Mesenchymal stem cell (in vitro differentiated cells and primary cell): Measurements from ENCODE around the gene NRG3.

Experiments used
- DNase-seq: peaks from one replicate; pipeline ENCODE4 v3.0.0-alpha.2; 2013
- H2AFZ ChIP-seq: one replicate; pipeline ENCODE4 v1.6.1; 2013; ENCODE audit warnings: low read depth, mild to moderate bottlenecking, control low read depth, inconsistent platforms, low read length, moderate library complexity
- H2AK5ac ChIP-seq: 2 replicates; pipeline ENCODE4 v1.6.1; 2013; ENCODE audit warnings: low read length, moderate library complexity, mild to moderate bottlenecking, inconsistent platforms; ENCODE audit not compliant: severe bottlenecking
- H2BK120ac ChIP-seq: one replicate; pipeline ENCODE4 v1.6.1; 2013; ENCODE audit warnings: low read depth, mild to moderate bottlenecking, inconsistent platforms, low read length, moderate library complexity
- H2BK12ac ChIP-seq, 2 experiments: one replicate each; pipeline ENCODE4 v1.6.1; 2013; ENCODE audit warnings: inconsistent platforms in 2 of 2, low read length in 2 of 2, mild to moderate bottlenecking in 2 of 2, moderate library complexity in 2 of 2, control low read depth in 1 of 2
- H2BK15ac ChIP-seq: one replicate; pipeline ENCODE4 v1.6.1; 2013; ENCODE audit warnings: mild to moderate bottlenecking, low read depth, inconsistent platforms; ENCODE audit not compliant: poor library complexity, severe bottlenecking
- H2BK5ac ChIP-seq: 2 replicates; pipeline ENCODE4 v1.6.1; 2013; ENCODE audit warnings: low read depth, mild to moderate bottlenecking, low read length, control low read depth, inconsistent platforms; ENCODE audit not compliant: poor library complexity, severe bottlenecking
- H3K14ac ChIP-seq, 2 experiments: one replicate each; pipeline ENCODE4 v1.6.1; 2013; ENCODE audit warnings: inconsistent platforms in 2 of 2, low read length in 2 of 2, control low read depth in 1 of 2, mild to moderate bottlenecking in 1 of 2, moderate library complexity in 1 of 2
- H3K18ac ChIP-seq, 2 experiments: one replicate each; pipeline ENCODE4 v1.6.1; 2013; ENCODE audit warnings: inconsistent platforms in 2 of 2, low read length in 2 of 2, control low read depth in 1 of 2, low read depth in 1 of 2, mild to moderate bottlenecking in 1 of 2
- H3K23ac ChIP-seq, 2 experiments: one replicate each; pipeline ENCODE4 v1.6.1; 2013; ENCODE audit warnings: inconsistent platforms in 2 of 2, low read length in 2 of 2, mild to moderate bottlenecking in 2 of 2, moderate library complexity in 2 of 2, control low read depth in 1 of 2
- H3K27ac ChIP-seq: 2 replicates; pipeline ENCODE4 v1.5.1; 2013; ENCODE audit warnings: mild to moderate bottlenecking, moderate library complexity, low read length, control low read depth, inconsistent platforms; ENCODE audit not compliant: poor library complexity, severe bottlenecking
- H3K27me3 ChIP-seq, 2 experiments: 2 replicates each; pipeline versions ENCODE4 v1.6.1 to v1.7.0; 2013; ENCODE audit warnings: low read length in 2 of 2, mild to moderate bottlenecking in 2 of 2, moderate library complexity in 2 of 2, control low read depth in 1 of 2, inconsistent platforms in 1 of 2; ENCODE audit not compliant: control insufficient read depth in 1 of 2, insufficient read depth in 1 of 2
- H3K36me3 ChIP-seq, 2 experiments: 2 replicates each; pipeline versions ENCODE4 v1.6.1 to v1.7.0; 2013; ENCODE audit warnings: low read length in 2 of 2, control low read depth in 1 of 2, inconsistent platforms in 1 of 2, low read depth in 1 of 2, mild to moderate bottlenecking in 1 of 2; ENCODE audit not compliant: insufficient read depth in 2 of 2, control insufficient read depth in 1 of 2
- H3K4ac ChIP-seq, 2 experiments: one replicate each; pipeline ENCODE4 v1.6.1; 2013; ENCODE audit warnings: inconsistent platforms in 2 of 2, low read length in 2 of 2, mild to moderate bottlenecking in 2 of 2, moderate library complexity in 2 of 2, control low read depth in 1 of 2, low read depth in 1 of 2
- H3K4me1 ChIP-seq: 2 replicates; pipeline ENCODE4 v1.6.1; 2013; ENCODE audit warnings: low read depth, low read length, control low read depth; ENCODE audit not compliant: control insufficient read depth, insufficient read depth
- H3K4me2 ChIP-seq: 2 replicates; pipeline ENCODE4 v1.6.1; 2013; ENCODE audit warnings: low read length, mild to moderate bottlenecking, inconsistent platforms; ENCODE audit not compliant: poor library complexity, severe bottlenecking
- H3K4me3 ChIP-seq, 2 experiments: 2 replicates each; pipeline versions ENCODE4 v1.5.1 to v1.7.0; 2013; ENCODE audit warnings: low read length in 2 of 2, mild to moderate bottlenecking in 2 of 2, control low read depth in 1 of 2, low read depth in 1 of 2; ENCODE audit not compliant: insufficient read depth in 1 of 2
- H3K79me1 ChIP-seq: replicated peaks from 2 replicates; pipeline ENCODE4 v1.6.1; 2013; ENCODE audit warnings: mild to moderate bottlenecking, control low read depth, low read length, inconsistent platforms; ENCODE audit not compliant: poor library complexity, severe bottlenecking
- H3K9ac ChIP-seq: 2 replicates; pipeline ENCODE4 v1.7.0; 2013; ENCODE audit warnings: mild to moderate bottlenecking, low read length, moderate library complexity
- H3K9me3 ChIP-seq: 2 replicates; pipeline ENCODE4 v1.7.0; 2013; ENCODE audit warnings: mild to moderate bottlenecking, low read length; ENCODE audit not compliant: control insufficient read depth
- H4K8ac ChIP-seq: one replicate; pipeline ENCODE4 v1.6.1; 2013; ENCODE audit warnings: inconsistent platforms, mild to moderate bottlenecking, low read length, moderate library complexity
- H4K91ac ChIP-seq: one replicate; pipeline ENCODE4 v1.6.1; 2013; ENCODE audit warnings: mild to moderate bottlenecking, low read length, inconsistent platforms
- WGBS: methylation state at CpG from one replicate; pipeline ENCODE4 v1.1.7; 2013; ENCODE audit warnings: mixed read lengths; 5-methylcytosine and 5-hydroxymethylcytosine counted together

NRG3 gene

DNA sequence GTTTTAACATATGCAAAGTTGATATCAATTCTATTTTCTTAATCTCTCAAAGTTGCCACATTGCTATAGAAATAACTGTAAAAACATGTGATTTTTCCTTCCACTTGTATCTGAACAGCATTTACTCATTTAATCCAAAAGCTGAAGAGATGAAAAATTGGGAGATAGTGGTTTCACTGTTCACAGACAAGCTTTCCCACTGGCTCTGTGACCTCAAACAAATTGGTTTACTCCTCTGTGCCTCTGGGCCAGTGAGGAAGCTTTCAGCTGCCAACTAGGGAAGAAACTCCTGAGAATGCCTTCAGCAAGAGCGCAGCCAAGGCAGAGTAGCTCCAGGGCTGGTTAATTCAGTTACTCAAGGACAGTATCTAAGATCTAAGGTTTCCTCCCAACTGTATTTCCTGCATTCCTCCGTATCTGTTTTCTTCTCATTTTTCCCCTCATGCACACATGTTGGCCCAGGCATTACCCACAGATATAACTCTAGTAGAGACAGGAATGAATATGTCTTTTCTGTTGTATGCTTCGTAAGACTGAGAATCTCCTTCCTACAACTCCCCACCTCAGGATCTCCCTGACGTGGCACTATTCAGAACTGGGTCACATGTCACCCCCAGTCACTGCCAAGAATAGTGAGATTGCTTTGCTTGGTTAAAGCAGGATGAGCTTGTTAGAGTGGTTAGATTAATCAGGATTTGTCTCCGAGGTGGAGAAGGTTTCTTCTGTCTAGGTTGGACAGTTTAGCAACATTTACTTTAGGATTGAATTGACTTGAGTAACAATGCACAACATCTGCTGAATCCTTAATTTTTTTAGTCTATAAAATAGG lies 315.7 kb downstream of the NRG3 start:
- no peak overlapping the region for H2AK5ac ChIP-seq
- H2BK5ac ChIP-seq = no peak overlapping the region
- WGBS = 85% methylated on average over 3 of the region's 5 CpGs

GRCh38 chr10:82191653-82192052 lies 316.7 kb downstream of the NRG3 start:
- Histone ChIP-seq H3K4me2 (no peak overlapping the region), H3K18ac (no peak overlapping the region), H2BK5ac (no peak overlapping the region), H3K14ac (no peak overlapping the region), H2BK15ac (no peak overlapping the region), H3K23ac (no peak overlapping the region), H3K36me3 (no peaks in the 10 kb centered on the region), H2BK12ac (no peak overlapping the region), H3K27ac (no peak overlapping the region), H2AK5ac (no peak overlapping the region), H4K91ac (no peak overlapping the region), H3K4me1 (no peaks in the 10 kb centered on the region), H3K27me3 (no peaks in the 10 kb centered on the region), H3K4me3 (no peak overlapping the region), H2AFZ (no peak overlapping the region), H3K9me3 (no peaks in the 10 kb centered on the region), H2BK120ac (no peak overlapping the region), H3K79me1 (no peaks in the 10 kb centered on the region), H3K4ac (no peak overlapping the region), H4K8ac (no peak overlapping the region), H3K9ac (no peak overlapping the region)
- DNase-seq = no peak
- 87% methylated on average over 2 of the region's 2 CpGs for WGBS

More for the DNA sequence above, 315.7 kb downstream of the NRG3 start:
- H3K36me3 ChIP-seq = no peaks in the 10 kb centered on the region
- no peak overlapping the region for H3K23ac ChIP-seq
- H3K79me1 ChIP-seq = no peaks in the 10 kb centered on the region
- H3K27ac ChIP-seq = no peak overlapping the region
- H2BK12ac ChIP-seq = no peak overlapping the region
- no peak overlapping the region for H4K8ac ChIP-seq
- H3K4ac ChIP-seq = no peak overlapping the region
- no peak overlapping the region for H2AFZ ChIP-seq
- H2BK120ac ChIP-seq = no peak overlapping the region
- H3K4me2 ChIP-seq = no peak overlapping the region
- no peak for DNase-seq
- H3K4me3 ChIP-seq = no peak overlapping the region
- no peak overlapping the region for H3K18ac ChIP-seq
- H4K91ac ChIP-seq = no peak overlapping the region
- no peaks in the 10 kb centered on the region for H3K4me1 ChIP-seq
- no peak overlapping the region for H3K14ac ChIP-seq
- H3K27me3 ChIP-seq = no peaks in the 10 kb centered on the region
- peak overlapping the region; percentile 0 for H3K9ac ChIP-seq
- H2BK15ac ChIP-seq = no peak overlapping the region
- no peaks in the 10 kb centered on the region for H3K9me3 ChIP-seq

DNA sequence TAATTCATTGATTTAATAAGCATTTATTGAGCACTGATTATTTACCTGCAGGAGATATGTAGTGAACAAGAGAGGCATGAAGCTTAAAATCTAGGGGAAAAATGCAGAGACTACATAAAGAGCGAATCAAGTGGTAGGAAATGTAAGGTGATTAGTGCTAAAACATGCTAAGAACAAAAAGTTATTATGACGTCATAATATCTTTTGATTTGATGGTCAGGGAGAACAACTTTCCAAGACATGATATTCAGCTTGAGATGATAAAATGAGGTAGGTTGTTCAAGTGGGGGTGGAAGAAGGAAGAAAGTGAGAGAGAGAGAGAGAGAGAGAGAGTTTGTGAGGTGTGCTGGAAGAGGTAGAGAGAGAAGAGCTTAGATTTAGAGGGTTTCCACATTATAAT lies 317.7 kb downstream of the NRG3 start:
- DNase-seq = no peak
- Histone ChIP-seq H3K79me1 (no peaks in the 10 kb centered on the region), H3K4me3 (no peak overlapping the region), H2BK12ac (no peak overlapping the region), H3K4ac (no peak overlapping the region), H2AK5ac (no peak overlapping the region), H3K14ac (no peak overlapping the region), H3K36me3 (no peaks in the 10 kb centered on the region), H3K27ac (no peak overlapping the region), H2BK120ac (no peak overlapping the region), H4K8ac (no peak overlapping the region), H4K91ac (no peak overlapping the region), H2BK15ac (no peak overlapping the region), H3K4me2 (no peak overlapping the region), H3K18ac (no peak overlapping the region), H3K27me3 (no peaks in the 10 kb centered on the region), H3K9me3 (no peaks in the 10 kb centered on the region), H3K4me1 (no peaks in the 10 kb centered on the region), H3K23ac (no peak overlapping the region), H2BK5ac (no peak overlapping the region), H3K9ac (no peak overlapping the region), H2AFZ (no peak overlapping the region)
- WGBS = 84% methylated on average over 2 of the region's 2 CpGs

GRCh38 chr10:82194419-82194818 lies 319.4 kb downstream of the NRG3 start:
- Histone ChIP-seq H2BK120ac (no peak overlapping the region), H2BK12ac (no peak overlapping the region), H4K8ac (no peak overlapping the region), H2AK5ac (no peak overlapping the region), H3K4ac (no peak overlapping the region), H3K36me3 (no peaks in the 10 kb centered on the region), H3K9ac (no peak overlapping the region), H2BK15ac (no peak overlapping the region), H3K79me1 (no peaks in the 10 kb centered on the region), H3K27me3 (no peaks in the 10 kb centered on the region), H4K91ac (no peak overlapping the region), H2BK5ac (no peak overlapping the region), H3K4me3 (no peak overlapping the region), H2AFZ (no peak overlapping the region), H3K23ac (no peak overlapping the region), H3K4me2 (no peak overlapping the region), H3K9me3 (no peaks in the 10 kb centered on the region), H3K4me1 (no peaks in the 10 kb centered on the region), H3K14ac (no peak overlapping the region), H3K18ac (no peak overlapping the region), H3K27ac (no peak overlapping the region)
- 88% methylated on average over 5 of the region's 7 CpGs for WGBS
- DNase-seq = no peak
